ENCODE results near the gene MYBPHL. TPM values are rescaled to one million over a fixed set of nuclear protein-coding genes. Genes with fewer than 3 reads are reported as not detected.
A peak's percentile ranks its signal among the peaks of the same experiment; 100 is the strongest.

MYBPHL gene
- total RNA-seq, 2 donors from 2014 or later, result not detected

DNA sequence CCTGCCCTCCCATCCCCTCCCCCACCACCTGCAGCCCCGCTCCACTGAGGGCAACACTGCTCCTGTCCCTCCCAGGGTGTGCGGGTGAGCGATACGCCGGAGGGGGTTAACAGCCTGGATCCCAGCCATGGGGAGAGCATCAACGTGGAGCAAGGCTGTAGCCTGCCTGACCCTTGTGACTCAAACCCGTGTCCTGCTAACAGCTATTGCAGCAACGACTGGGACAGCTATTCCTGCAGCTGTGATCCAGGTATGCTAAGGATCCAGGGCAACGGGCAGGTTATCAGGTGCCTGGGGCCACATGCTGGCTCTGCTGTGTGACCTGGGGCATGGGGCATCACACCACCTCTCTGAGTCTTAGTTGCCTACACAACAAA lies 42.4 kb downstream of the MYBPHL start:
- Mint-ChIP-seq H3K27ac (no peak overlapping the region), H3K9me3 (peaks cover 1% of the 10 kb centered on the region), H3K36me3 (ENCODE audit: low read depth) (peaks cover 14% of the 10 kb centered on the region), H3K27me3 (ENCODE audit: insufficient read depth) (no peaks in the 10 kb centered on the region), H3K4me3 (no peak overlapping the region), H3K4me1 (peaks cover 5% of the 10 kb centered on the region)
- Histone ChIP-seq H3K36me3 (ENCODE audit: control insufficient read depth, insufficient read depth, low read length) (peaks cover 7% of the 10 kb centered on the region), H3K9ac (ENCODE audit: extremely low read depth, low read length, poor library complexity, severe bottlenecking) (no peak overlapping the region), H3K27ac (ENCODE audit: low read depth, low read length) (no peak overlapping the region), H3K9me3 (ENCODE audit: control insufficient read depth, low read length) (no peaks in the 10 kb centered on the region), H3K27me3 (ENCODE audit: control insufficient read depth, insufficient read depth, low read length, poor library complexity, severe bottlenecking) (no peaks in the 10 kb centered on the region), H3K4me3 (ENCODE audit: low read length) (no peak overlapping the region), H3K4me1 (ENCODE audit: control insufficient read depth, insufficient read depth, low read length) (peaks cover 2% of the 10 kb centered on the region)
- 85 to 87% methylated on average over 6 to 9 of the region's 9 CpGs for WGBS, 2 experiments (ENCODE audit: insufficient coverage in 1 of 2, insufficient read length in 1 of 2)
- DNase-seq, result no peak
- TF ChIP-seq, protein P1, sequence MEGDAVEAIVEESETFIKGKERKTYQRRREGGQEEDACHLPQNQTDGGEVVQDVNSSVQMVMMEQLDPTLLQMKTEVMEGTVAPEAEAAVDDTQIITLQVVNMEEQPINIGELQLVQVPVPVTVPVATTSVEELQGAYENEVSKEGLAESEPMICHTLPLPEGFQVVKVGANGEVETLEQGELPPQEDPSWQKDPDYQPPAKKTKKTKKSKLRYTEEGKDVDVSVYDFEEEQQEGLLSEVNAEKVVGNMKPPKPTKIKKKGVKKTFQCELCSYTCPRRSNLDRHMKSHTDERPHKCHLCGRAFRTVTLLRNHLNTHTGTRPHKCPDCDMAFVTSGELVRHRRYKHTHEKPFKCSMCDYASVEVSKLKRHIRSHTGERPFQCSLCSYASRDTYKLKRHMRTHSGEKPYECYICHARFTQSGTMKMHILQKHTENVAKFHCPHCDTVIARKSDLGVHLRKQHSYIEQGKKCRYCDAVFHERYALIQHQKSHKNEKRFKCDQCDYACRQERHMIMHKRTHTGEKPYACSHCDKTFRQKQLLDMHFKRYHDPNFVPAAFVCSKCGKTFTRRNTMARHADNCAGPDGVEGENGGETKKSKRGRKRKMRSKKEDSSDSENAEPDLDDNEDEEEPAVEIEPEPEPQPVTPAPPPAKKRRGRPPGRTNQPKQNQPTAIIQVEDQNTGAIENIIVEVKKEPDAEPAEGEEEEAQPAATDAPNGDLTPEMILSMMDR (conservative IDR thresholded peaks at IDR 0.05), result no peak

DNA sequence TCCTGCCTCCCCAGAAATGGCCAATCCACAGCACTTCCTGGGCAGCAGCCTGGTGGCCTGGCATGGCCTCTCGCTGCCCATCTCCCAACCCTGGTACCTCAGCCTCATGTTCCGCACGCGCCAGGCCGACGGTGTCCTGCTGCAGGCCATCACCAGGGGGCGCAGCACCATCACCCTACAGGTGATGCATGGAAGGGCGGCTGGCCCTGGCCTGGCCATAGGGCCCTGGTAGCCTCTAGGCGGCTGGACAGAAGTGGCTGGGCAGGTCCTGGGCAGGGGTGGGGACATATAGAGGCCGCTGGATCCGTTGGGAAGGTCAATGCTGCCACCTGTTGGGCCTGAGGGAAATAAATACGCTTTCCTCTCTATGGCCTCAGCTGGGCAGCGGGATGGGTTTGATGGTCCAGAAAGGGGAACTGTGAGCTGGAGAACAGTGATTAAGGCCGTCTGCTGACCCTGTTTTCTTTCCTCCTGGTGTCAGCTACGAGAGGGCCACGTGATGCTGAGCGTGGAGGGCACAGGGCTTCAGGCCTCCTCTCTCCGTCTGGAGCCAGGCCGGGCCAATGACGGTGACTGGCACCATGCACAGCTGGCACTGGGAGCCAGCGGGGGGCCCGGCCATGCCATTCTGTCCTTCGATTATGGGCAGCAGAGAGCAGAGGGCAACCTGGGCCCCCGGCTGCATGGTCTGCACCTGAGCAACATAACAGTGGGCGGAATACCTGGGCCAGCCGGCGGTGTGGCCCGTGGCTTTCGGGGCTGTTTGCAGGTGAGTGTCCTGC lies 43.0 kb downstream of the MYBPHL start:
- Histone ChIP-seq H3K4me3 (ENCODE audit: low read length) (no peak overlapping the region), H3K36me3 (ENCODE audit: control insufficient read depth, insufficient read depth, low read length) (peaks cover 7% of the 10 kb centered on the region), H3K27ac (ENCODE audit: low read depth, low read length) (no peak overlapping the region), H3K9ac (ENCODE audit: extremely low read depth, low read length, poor library complexity, severe bottlenecking) (no peak overlapping the region), H3K4me1 (ENCODE audit: control insufficient read depth, insufficient read depth, low read length) (peaks cover 2% of the 10 kb centered on the region), H3K9me3 (ENCODE audit: control insufficient read depth, low read length) (no peaks in the 10 kb centered on the region), H3K27me3 (ENCODE audit: control insufficient read depth, insufficient read depth, low read length, poor library complexity, severe bottlenecking) (no peaks in the 10 kb centered on the region)
- Mint-ChIP-seq H3K27ac (no peak overlapping the region), H3K4me1 (peaks cover 5% of the 10 kb centered on the region), H3K36me3 (ENCODE audit: low read depth) (peaks cover 14% of the 10 kb centered on the region), H3K4me3 (no peak overlapping the region), H3K27me3 (ENCODE audit: insufficient read depth) (no peaks in the 10 kb centered on the region), H3K9me3 (peaks cover 1% of the 10 kb centered on the region)
- TF ChIP-seq, protein P1 (conservative IDR thresholded peaks at IDR 0.05), result peak; percentile 100
- peak; percentile 99 for DNase-seq
- WGBS, 2 experiments (ENCODE audit: insufficient coverage in 1 of 2, insufficient read length in 1 of 2), result 53 to 62% methylated on average over 21 to 29 of the region's 29 CpGs

DNA sequence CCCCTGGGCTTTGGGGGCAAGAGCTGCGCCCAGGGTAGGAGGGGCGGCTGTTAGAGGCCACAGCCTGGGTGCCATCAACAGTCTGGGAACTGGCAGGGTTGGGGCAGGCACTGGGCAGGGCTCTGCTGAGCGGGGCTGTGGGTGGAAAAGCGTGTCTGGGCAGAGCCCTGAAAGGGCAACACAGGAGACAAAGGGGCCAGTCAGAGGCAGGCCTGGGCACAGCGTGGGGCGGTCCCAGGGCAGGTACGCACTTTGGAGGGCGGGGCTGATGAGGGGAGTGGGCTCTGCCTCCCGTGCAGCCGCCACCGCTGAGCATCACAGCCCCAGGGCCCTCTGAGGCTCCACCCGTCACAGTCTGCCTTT lies 43.6 kb downstream of the MYBPHL start:
- peaks cover 4% of the 10 kb centered on the region for H3K36me3 ChIP-seq (ENCODE audit: control insufficient read depth, insufficient read depth, low read length)
- peaks cover 2% of the 10 kb centered on the region for H3K4me1 ChIP-seq (ENCODE audit: control insufficient read depth, insufficient read depth, low read length)
- H3K9ac ChIP-seq (ENCODE audit: extremely low read depth, low read length, poor library complexity, severe bottlenecking), result no peak overlapping the region
- H3K4me1 Mint-ChIP-seq, result peaks cover 5% of the 10 kb centered on the region
- TF ChIP-seq, protein P1 (conservative IDR thresholded peaks at IDR 0.05), result no peak
- no peaks in the 10 kb centered on the region for H3K9me3 ChIP-seq (ENCODE audit: control insufficient read depth, low read length)
- H3K27ac ChIP-seq (ENCODE audit: low read depth, low read length), result peak overlapping the region; percentile 32
- 82 to 90% methylated on average over 9 to 12 of the region's 12 CpGs for WGBS, 2 experiments (ENCODE audit: insufficient coverage in 1 of 2, insufficient read length in 1 of 2)
- DNase-seq, result no peak
- H3K4me3 Mint-ChIP-seq, result no peak overlapping the region
- peaks cover 1% of the 10 kb centered on the region for H3K9me3 Mint-ChIP-seq
- no peak overlapping the region for H3K27ac Mint-ChIP-seq
- H3K27me3 ChIP-seq (ENCODE audit: control insufficient read depth, insufficient read depth, low read length, poor library complexity, severe bottlenecking), result no peaks in the 10 kb centered on the region
- no peak overlapping the region for H3K4me3 ChIP-seq (ENCODE audit: low read length)
- no peaks in the 10 kb centered on the region for H3K27me3 Mint-ChIP-seq (ENCODE audit: insufficient read depth)
- H3K36me3 Mint-ChIP-seq (ENCODE audit: low read depth), result peaks cover 9% of the 10 kb centered on the region

Data from endodermal cell (in vitro differentiated cells).